ENCODE measurements around the gene JPH2.

The JPH2 gene

DNA sequence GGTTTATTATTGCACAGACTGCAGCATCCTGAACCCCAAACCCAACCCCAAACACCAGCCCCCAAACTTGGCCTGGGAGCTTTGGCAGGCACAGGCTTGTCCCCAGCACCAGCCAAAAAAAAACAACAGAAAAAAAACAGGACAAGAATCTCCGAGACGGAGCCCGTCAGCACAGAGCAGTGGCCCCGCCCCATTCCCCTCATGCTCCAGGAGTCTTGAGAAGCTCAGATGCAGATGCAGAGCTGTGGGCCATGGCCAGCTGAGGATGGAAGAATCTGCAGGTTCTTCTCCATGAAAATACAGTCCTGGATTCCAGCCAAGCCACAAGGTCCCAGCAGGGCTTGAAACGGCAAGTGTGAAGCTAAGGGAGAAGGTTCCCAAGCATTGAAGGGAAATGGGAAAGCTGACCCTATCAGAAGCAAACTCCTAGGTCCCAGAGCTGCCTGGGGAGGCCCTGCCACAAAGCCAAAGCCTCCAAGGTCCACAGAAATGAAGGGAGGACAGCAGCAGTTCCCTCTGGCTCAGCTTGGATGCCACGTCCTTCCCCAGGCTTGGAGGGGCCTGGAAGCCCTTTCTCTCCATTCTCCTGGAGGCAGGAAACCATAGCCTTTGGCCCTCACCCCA lies 75.2 kb downstream of the JPH2 start:
- peak in 1 of 10 donors; percentile 65 for DNase-seq
- intact Hi-C loops (cut with DNase I), result no loop called here

DNA sequence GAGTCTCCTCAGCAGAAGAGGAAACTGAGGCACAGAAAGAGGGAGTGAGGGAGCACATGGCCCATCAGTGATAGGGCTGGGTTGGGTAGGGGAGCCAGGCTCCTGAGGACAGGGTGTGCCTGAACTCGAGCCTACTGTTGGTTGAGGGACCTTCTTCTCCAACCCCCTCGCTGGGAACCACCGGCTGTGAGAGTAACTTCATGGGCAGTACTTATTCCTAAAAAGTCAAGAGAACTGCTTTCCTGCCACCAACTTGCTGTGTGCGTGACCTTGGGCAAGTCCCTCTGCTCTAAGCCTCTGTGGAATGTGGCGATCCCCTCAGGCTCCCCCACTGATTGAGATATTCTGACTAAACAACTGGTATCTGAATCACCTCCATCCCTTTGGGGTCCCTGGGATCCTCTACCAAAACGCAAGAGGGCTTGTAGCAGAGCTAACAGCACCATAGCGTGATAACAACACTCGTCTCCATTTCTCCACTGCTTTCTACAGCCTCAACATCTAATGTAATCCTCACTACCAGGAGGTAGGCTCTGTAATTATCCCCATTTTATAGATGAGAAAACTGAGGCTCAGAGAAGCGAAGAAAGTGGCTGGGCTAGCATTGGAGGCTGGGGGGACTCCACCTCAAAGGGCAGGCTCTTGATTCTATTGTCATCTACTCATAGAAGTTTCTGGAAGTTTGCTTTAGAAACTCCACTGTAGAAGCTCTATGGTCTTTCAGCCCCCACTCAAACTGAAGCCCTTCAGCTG lies 76.0 kb downstream of the JPH2 start:
- peak in 1 of 10 donors; percentile 35 for DNase-seq
- intact Hi-C loops (cut with DNase I), result no loop called here

GRCh38 chr20:44109951-44110361 lies 77.0 kb downstream of the JPH2 start:
- DNase-seq, result peak in 1 of 10 donors; percentile 55
- intact Hi-C loops (cut with DNase I), result no loop called here

- intact Hi-C loops (cut with DNase I), result no loop called here
- no peak for DNase-seq
These were observed 80.4 kb downstream of the JPH2 start for GRCh38 chr20:44106615-44107014.

- no peak for DNase-seq
- intact Hi-C loops (cut with DNase I), result no loop called here
These were observed 82.0 kb downstream of the JPH2 start for GRCh38 chr20:44104798-44105517.

DNA sequence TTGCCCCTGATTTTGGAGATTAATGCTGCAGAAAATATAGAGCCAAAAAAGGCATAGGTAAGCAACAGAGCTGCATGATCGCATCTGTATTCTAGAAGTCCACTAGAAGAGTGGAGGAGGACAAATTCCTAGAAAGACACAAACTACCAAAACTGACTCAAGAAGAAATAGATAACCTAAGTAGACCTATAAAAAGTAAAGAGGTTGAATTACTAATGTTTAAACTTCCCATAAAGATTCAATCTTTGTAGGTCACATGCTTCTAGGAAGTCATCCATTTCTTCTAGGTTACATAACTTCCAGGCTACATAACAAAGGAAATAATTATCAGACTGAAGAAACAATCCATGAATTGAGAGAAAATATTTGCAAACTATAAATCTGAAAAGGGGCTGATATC lies 84.4 kb downstream of the JPH2 start:
- DNase-seq, result no peak
- intact Hi-C loops (cut with DNase I), result no loop called here

- intact Hi-C loops (cut with DNase I), result no loop called here
- no peak for DNase-seq
These were observed 87.2 kb downstream of the JPH2 start for GRCh38 chr20:44099832-44100231.

DNA sequence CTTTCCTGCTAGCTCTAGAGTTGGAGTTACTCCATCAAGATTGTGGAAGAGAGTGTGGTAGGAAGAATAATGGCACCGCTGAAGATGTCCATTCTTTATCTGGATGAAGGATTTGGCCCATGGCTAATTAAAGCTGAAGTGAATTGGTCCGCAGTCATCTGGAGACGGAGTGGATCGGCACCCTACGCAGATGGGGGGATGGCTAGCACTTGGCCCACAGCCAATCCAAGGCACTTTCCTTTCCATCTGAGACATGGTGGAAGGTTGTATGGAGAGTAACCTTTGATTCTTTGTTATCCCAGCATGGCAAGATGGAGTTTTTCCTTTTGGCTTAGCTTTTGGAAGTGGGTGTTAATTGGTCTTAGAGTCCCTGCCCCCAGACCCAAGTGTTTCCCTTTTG lies 88.3 kb downstream of the JPH2 start:
- intact Hi-C loops (cut with DNase I), result no loop called here
- peak in 1 of 10 donors; percentile 47 for DNase-seq

DNA sequence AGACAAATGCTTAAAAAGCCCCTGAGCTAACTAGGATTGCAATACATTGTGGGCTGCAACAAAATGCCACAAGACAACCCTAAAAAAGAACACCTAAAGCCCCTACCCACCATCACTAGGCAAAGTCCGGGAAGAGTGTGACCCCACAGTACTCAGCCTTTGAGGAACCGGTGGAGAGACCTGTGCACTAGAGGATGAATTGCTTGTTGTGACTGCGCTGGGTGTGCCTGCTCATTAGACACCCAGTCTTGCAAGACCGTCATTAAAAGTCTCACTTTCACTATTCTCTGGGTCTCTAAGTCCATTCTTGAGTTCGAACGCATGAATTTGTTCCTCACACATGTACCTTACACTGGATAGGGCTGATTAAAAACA lies 88.7 kb downstream of the JPH2 start:
- intact Hi-C loops (cut with DNase I), result no loop called here
- no peak for DNase-seq

GRCh38 chr20:44097521-44098255 lies 89.3 kb downstream of the JPH2 start:
- DNase-seq, result peak in 1 of 10 donors; percentile 62

GRCh38 chr20:44095831-44096230 lies 91.2 kb downstream of the JPH2 start:
- intact Hi-C loops (cut with DNase I), result no loop called here
- no peak for DNase-seq

More at GRCh38 chr20:44097521-44098255, 89.3 kb downstream of the JPH2 start:
- intact Hi-C loops (cut with DNase I), result no loop called here

- intact Hi-C loops (cut with DNase I), result no loop called here
- DNase-seq, result no peak
These were observed 93.8 kb downstream of the JPH2 start for GRCh38 chr20:44093249-44093582.

DNA sequence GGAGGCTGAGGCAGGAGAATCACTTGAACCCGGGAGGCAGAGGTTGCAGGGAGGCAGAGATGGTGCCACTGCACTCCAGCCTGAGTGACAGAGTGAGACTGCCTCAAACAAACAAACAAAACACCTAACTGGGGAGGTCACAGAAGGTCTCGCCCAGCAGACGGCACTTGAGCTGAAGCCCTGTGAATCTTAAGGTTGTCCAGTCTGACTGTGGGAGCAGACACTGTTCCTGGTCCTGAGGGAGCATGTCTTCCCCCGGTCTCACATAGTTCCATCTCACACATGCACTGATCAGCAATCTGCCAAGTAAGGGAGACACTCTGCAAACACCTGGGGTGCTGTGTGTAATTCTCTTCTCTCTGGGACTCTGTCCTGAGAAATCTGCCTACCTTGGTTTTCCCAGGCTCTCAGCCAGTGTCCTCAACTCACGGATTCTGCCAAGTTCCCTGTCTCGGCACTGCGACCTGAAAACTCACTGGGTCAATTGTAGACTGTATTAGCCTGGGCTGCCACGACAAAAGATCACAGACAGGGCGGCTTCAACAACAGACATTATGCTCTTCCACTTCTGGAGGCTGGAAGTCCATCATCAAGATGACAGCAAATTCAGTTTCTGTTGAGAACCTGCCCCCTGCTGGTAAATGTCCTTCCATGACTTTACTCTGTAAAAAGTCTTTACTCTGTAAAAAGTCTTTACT lies 94.3 kb downstream of the JPH2 start:
- intact Hi-C loops (cut with DNase I), result no loop called here
- DNase-seq, result peak in 1 of 10 donors; percentile 32

DNA sequence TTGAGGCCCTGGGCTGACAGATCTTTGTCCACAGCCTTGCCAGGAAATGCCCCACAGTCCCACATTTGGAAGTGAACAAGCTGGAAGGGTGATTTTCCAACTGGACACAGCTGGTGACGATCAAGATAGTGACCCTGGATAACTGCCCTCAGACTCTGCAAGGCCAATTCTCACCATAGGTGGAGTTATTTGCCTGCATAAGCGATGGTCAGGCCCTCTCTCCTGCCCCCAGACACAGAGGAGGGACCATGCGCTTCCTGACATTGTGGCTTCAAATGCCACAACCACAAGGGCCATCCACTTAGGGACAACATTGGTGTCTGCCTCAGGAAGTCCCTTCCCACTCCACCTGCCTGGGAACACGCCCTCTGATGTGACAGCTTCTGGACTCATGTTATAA lies 96.0 kb downstream of the JPH2 start:
- peak in 1 of 10 donors; percentile 31 for DNase-seq
- intact Hi-C loops (cut with DNase I), result no loop called here

DNA sequence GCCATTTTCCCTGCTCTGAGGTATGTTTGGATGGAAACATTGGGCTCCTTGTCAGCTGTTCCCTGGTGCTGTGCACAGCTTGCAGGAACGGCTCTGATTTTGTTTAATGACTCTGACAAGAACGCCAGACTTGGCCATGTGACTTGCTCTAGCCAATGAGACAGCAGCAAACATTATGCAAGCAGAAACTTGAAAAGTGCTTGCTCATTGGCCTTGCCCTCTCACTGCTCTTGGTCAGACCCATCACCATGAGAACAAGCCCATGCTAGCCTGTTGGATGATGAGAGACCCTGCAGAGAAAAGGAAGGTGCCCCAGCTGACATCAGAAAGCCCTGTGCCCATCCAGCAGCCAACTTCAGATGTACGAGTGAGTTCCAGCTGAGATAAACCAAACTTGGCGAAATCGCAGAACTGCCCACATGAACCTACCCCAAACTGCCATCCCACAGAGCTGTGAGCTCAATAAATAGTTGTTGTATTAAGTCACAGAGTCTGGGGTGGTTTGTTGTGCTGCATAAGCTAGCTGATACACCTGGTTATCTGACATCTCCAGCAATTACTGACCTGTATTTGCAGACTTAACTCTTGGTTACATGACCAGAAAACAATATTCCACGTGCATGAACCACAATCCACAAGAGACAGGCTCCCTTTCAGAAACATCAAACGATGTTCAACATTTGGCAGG lies 96.9 kb downstream of the JPH2 start:
- intact Hi-C loops (cut with DNase I), result loop anchor here (10.0 kb wide), 1 partner anchor 555 kb away; no protein-coding TSS in a partner anchor
- peak in 1 of 10 donors; percentile 32 for DNase-seq

DNA sequence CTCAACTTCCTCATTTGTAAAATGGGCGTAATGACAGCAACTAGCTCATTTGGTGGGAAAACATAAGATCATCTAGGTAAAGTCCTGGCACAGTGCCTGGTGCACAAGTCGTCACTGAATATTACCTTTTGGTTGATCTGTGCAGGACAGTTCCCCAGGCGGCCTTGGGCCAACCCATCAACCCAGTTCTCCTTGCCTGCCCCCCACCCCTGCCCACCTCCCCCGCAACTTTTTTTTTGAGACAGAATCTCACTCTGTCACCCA lies 99.2 kb downstream of the JPH2 start:
- intact Hi-C loops (cut with DNase I), result loop anchor here (10.0 kb wide), 1 partner anchor 553 kb away; no protein-coding TSS in a partner anchor
- DNase-seq, result peak in 1 of 10 donors; percentile 40

- intact Hi-C loops (cut with DNase I), result loop anchor here (10.0 kb wide), 1 partner anchor 552 kb away; no protein-coding TSS in a partner anchor
- peak in 1 of 10 donors; percentile 79 for DNase-seq
These were observed 99.7 kb downstream of the JPH2 start for GRCh38 chr20:44087051-44087856.

DNA sequence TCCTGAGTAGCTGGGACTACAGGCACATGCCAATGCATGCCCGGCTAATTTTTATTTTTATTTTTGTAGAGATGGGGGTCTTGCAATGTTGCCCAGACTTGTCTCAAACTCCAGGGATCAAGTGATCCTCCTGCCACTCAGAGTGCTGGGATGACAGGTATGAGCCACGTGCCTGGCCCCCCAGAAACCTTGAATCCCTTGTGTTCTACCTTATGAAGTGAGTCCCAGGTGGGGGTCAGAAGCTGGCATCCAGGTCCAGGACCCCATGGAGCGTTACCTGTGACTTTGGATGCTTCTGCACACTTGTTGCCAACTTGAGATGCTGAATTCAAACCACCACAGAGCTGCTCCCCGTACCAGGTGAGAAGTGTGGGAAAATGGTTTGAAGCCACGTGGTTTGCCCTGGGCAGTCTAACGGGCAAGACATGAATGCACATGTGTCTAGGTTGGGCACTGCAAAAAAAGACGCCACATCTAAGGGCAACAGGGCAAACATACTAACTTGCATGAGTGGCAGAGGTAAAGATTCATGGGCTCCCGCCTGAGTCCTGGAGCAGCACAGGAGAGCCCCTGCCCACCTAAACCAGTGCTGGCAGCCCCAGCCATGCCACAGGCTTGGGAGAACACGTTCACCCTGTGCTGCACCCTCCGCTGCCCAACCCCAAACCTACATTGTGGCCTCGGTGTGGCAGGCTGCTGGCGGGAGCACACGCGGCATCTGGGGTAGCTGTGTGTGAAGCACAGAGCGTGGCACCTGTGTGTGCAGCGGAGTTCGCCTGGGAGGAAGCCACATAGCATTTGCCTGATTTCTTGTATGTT lies 101.2 kb downstream of the JPH2 start:
- intact Hi-C loops (cut with DNase I), result loop anchor here (10.0 kb wide), 1 partner anchor 551 kb away; no protein-coding TSS in a partner anchor
- DNase-seq, result no peak
